OCI-LY3 (cell line): ENCODE data around the gene FMNL2.

ENCODE experiments used
- CTCF ChIP-seq: fragments of 200-600, 300-600 bp; sonication (generic); IDR thresholded peaks from 2 replicates; pipeline ENCODE4 v1.5.1; 2014; ENCODE audit warnings: antibody characterized with exemption, low read length, low read depth
- EZH2phosphoT487 ChIP-seq: fragments of 200-600 bp; shearing (Covaris generic); IDR thresholded peaks from 2 replicates; pipeline ENCODE4 v1.6.1; 2018; ENCODE audit warnings: antibody characterized with exemption, mixed run types, low read depth

GRCh38 chr2:152354909-152355308 is 19.9 kb downstream of the FMNL2 start:
- TF ChIP-seq CTCF (no peak), EZH2phosphoT487 (no peak)
